HCT116 (cell line): ENCODE results near the gene VAPA. TPM values are rescaled to one million over a fixed set of nuclear protein-coding genes. Genes with fewer than 3 reads are reported as not detected.

ENCODE experiments used
- ATAC-seq: fragments of 200-7000 bp; cut with Tn5 transposase; 2 replicates; pipeline ENCODE4 v1.9.1; 2020; ENCODE audit warnings: mild to moderate bottlenecking, moderate library complexity
- BruUV-seq: library from RNA; stranded (reverse); fragments of 400-500 nt; replicated peaks from 2 replicates; lab custom pipeline; 2021; lab: Mats Ljungman, UMichigan
- CTCF ChIA-PET: fragments of 300-600 bp; sonication (Branson Sonifier 250); formaldehyde crosslinking; loops from one replicate; lab custom pipeline; 2021; ENCODE audit warnings: antibody characterized with exemption; lab: Charles Lee
- POLR2A ChIA-PET: fragments of 300-600, 350-600 bp; sonication (Branson Sonifier 250); formaldehyde crosslinking; loops from one replicate; lab custom pipeline; 2021; ENCODE audit warnings: antibody characterized with exemption; lab: Charles Lee
- RAD21 ChIA-PET, 2 experiments: fragments of 300-600 bp; sonication (Branson Sonifier 250); formaldehyde crosslinking; loops; one replicate each; lab custom pipeline; 2023; ENCODE audit warnings: low total read pairs in 2 of 2; ENCODE audit not compliant: uncharacterized antibody in 2 of 2, unreplicated experiment in 2 of 2, low non-redundant PET in 1 of 2; lab: Charles Lee
- DNase-seq: peaks from one replicate; pipeline ENCODE4 v3.0.0-alpha.2; 2010; ENCODE audit warnings: low read depth, low spot score
- H2AFZ ChIP-seq: fragments of 200-600 bp; shearing (Covaris generic), sonication (generic); 2 replicates; pipeline ENCODE4 v1.6.1; 2017; ENCODE audit warnings: low read depth, mixed run types, mixed read lengths, antibody characterized with exemption, low read length; ENCODE audit not compliant: poor library complexity, severe bottlenecking
- H3K27ac ChIP-seq: 2 replicates; pipeline ENCODE4 v1.5.1; 2012; ENCODE audit warnings: low read depth, low read length
- H3K27me3 ChIP-seq: fragments of 200-600 bp; sonication (generic); 2 replicates; pipeline ENCODE4 v1.6.1; 2016; ENCODE audit warnings: mixed run types, low read length, mixed read lengths; ENCODE audit not compliant: insufficient read depth
- H3K36me3 ChIP-seq, 2 experiments: fragments of 200-500 bp in 1 of 2; fragments of 200-600 bp in 1 of 2; sonication (Bioruptor generic) in 1 of 2; sonication (generic) in 1 of 2; 2 replicates each; pipeline versions ENCODE4 v1.5.1 to v1.6.1; 2014 to 2016; ENCODE audit warnings: low read length in 2 of 2, inconsistent platforms in 1 of 2, mixed read lengths in 1 of 2, mixed run types in 1 of 2; ENCODE audit not compliant: insufficient read depth in 2 of 2, control insufficient read depth in 1 of 2
- H3K4me1 ChIP-seq, 2 experiments: fragments of 200-600 bp in 1 of 2; sonication (generic) in 1 of 2; 2 replicates each; pipeline versions ENCODE4 v1.5.1 to v1.6.1; 2012 to 2017; ENCODE audit warnings: low read length in 2 of 2, inconsistent platforms in 1 of 2, mild to moderate bottlenecking in 1 of 2, mixed read lengths in 1 of 2, mixed run types in 1 of 2, moderate library complexity in 1 of 2; ENCODE audit not compliant: insufficient read depth in 2 of 2, control insufficient read depth in 1 of 2
- H3K4me2 ChIP-seq: fragments of 200-600 bp; sonication (generic); 2 replicates; pipeline ENCODE4 v1.6.1; 2017; ENCODE audit warnings: mixed run types, low read length, mixed read lengths
- H3K4me3 ChIP-seq, 2 experiments: fragments of 200-600 bp in 1 of 2; sonication (generic) in 1 of 2; replicated peaks in 1 of 2; 2 replicates each; pipeline ENCODE4 v1.5.1; 2011 to 2016; ENCODE audit warnings: low read length in 2 of 2, control low read depth in 1 of 2, low read depth in 1 of 2, mild to moderate bottlenecking in 1 of 2, mixed read lengths in 1 of 2, mixed run types in 1 of 2
- H3K79me2 ChIP-seq: fragments of 200-600 bp; sonication (generic); 2 replicates; pipeline ENCODE4 v1.6.1; 2017; ENCODE audit warnings: mild to moderate bottlenecking, mixed run types, low read length, moderate library complexity, mixed read lengths; ENCODE audit not compliant: insufficient read depth
- H3K9ac ChIP-seq: fragments of 200-600 bp; sonication (generic); 2 replicates; pipeline ENCODE4 v1.6.1; 2016; ENCODE audit warnings: low read length, mixed read lengths
- H3K9me2 ChIP-seq: fragments of 200-600 bp; sonication (generic), shearing (Covaris generic); 2 replicates; pipeline ENCODE4 v1.6.1; 2017; ENCODE audit warnings: mixed run types, mild to moderate bottlenecking, moderate library complexity; ENCODE audit not compliant: insufficient read depth
- H3K9me3 ChIP-seq, 2 experiments: fragments of 200-500 bp in 1 of 2; fragments of 200-600 bp in 1 of 2; sonication (Bioruptor generic) in 1 of 2; sonication (generic) in 1 of 2; 2 replicates each; pipeline ENCODE4 v1.6.1; 2014 to 2017; ENCODE audit warnings: low read length in 2 of 2, mixed read lengths in 2 of 2, inconsistent platforms in 1 of 2, low read depth in 1 of 2, mild to moderate bottlenecking in 1 of 2, mixed run types in 1 of 2, moderate library complexity in 1 of 2; ENCODE audit not compliant: control insufficient read depth in 1 of 2, insufficient read depth in 1 of 2
- H4K20me1 ChIP-seq: fragments of 200-600 bp; sonication (generic), shearing (Covaris generic); 2 replicates; pipeline ENCODE4 v1.6.1; 2017; ENCODE audit warnings: mixed run types, mild to moderate bottlenecking, moderate library complexity; ENCODE audit not compliant: insufficient read depth
- ATF3 ChIP-seq: IDR thresholded peaks from 2 replicates; pipeline ENCODE4 v1.6.1; 2012
- CBX3 ChIP-seq: IDR thresholded peaks from 2 replicates; pipeline ENCODE4 v1.6.1; 2012; ENCODE audit warnings: low read depth
- CTCF ChIP-seq, 3 experiments: fragments of 200-600 bp in 1 of 3; sonication (generic) in 1 of 3; IDR thresholded peaks in 2 of 3; conservative IDR thresholded peaks in 1 of 3; 2 replicates each; pipeline ENCODE4 v1.5.1; 2012 to 2017; ENCODE audit warnings: low read depth in 2 of 3, low read length in 2 of 3, antibody characterized with exemption in 1 of 3, borderline replicate concordance in 1 of 3, control low read depth in 1 of 3, mild to moderate bottlenecking in 1 of 3, mixed read lengths in 1 of 3, mixed run types in 1 of 3, moderate library complexity in 1 of 3; ENCODE audit not compliant: insufficient read depth in 1 of 3
- EGR1 ChIP-seq: IDR thresholded peaks from 2 replicates; pipeline ENCODE4 v1.6.1; 2012; ENCODE audit warnings: low read depth
- ELF1 ChIP-seq: IDR thresholded peaks from 2 replicates; pipeline ENCODE4 v1.6.1; 2012; ENCODE audit warnings: low read depth, borderline replicate concordance
- EZH2 ChIP-seq: fragments of 200-600 bp; sonication (generic); IDR thresholded peaks from 2 replicates; pipeline ENCODE4 v1.6.1; 2017; ENCODE audit warnings: antibody characterized with exemption, mixed run types
- FOSL1 ChIP-seq: IDR thresholded peaks from 2 replicates; pipeline ENCODE4 v1.6.1; 2012; ENCODE audit warnings: low read depth
- POLR2AphosphoS5 ChIP-seq: IDR thresholded peaks from 2 replicates; pipeline ENCODE4 v1.6.1; 2011; ENCODE audit warnings: mild to moderate bottlenecking, low read depth, low read length, moderate library complexity
- REST ChIP-seq: IDR thresholded peaks from 2 replicates; pipeline ENCODE4 v1.6.1; 2012; ENCODE audit warnings: low read depth
- SP1 ChIP-seq: IDR thresholded peaks from 2 replicates; pipeline ENCODE4 v1.6.1; 2012; ENCODE audit warnings: low read depth
- TCF7L2 ChIP-seq: IDR thresholded peaks from 2 replicates; pipeline ENCODE4 v1.7.0; 2011; ENCODE audit warnings: borderline replicate concordance, inconsistent platforms; ENCODE audit not compliant: insufficient read depth, insufficient read length; ENCODE audit errors: extremely low read depth
- ZBTB33 ChIP-seq: IDR thresholded peaks from 2 replicates; pipeline ENCODE4 v1.6.1; 2011; ENCODE audit warnings: mild to moderate bottlenecking, low read length, moderate library complexity; ENCODE audit not compliant: insufficient replicate concordance; ENCODE audit errors: extremely low read depth
- ZFX ChIP-seq: fragments of 450-650 bp; IDR thresholded peaks from 2 replicates; pipeline ENCODE4 v1.6.1; 2017
- intact Hi-C: fragments of 100-400 bp; cut with micrococcal nuclease; formaldehyde crosslinking; loops from 2 replicates; pipeline ENCODE4 v1.10.0; 2022
- total RNA-seq: library from RNA; stranded (reverse); gene quantifications from one replicate; pipeline ENCODE4 v1.2.1, GENCODE V29; 2021; ENCODE audit not compliant: unreplicated experiment

The VAPA gene
- total RNA-seq, 1 experiment from 2014 or later = 295 TPM

DNA sequence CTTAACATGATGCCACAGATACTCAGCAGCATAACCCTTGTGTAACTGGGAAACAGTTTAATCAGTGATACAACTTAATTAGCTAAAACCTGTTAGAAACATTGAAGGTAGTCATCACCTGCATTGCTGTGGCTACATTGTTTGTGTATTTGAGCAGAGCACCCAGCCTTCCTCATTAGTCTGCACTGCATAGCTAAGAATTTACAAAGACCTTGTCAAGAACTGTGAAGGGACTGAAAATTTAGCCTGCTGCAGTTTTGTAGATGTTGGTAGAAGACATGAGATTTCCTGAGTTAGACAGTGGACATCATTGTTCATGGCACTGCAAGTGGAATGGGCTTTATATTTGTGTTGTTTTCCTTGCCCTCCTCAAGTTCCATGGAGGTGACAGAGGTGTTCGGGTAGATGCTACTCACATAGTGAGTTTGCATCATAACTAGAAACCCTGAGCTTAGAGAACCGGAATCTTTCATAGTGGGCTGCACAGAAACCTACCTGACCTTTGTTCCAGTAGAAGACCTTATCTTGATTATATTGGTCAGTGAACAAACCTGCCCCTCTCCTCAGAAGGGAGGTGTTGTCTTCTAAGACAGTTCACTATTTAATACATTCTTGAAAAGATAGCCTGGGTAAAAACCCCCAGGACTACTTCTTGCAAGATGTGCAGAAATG, 12.5 kb downstream of the VAPA start:
- H3K36me3 ChIP-seq = no peaks in the 10 kb centered on the region
- no peak overlapping the region for H3K9ac ChIP-seq
- no peak overlapping the region for H2AFZ ChIP-seq
- no peaks in the 10 kb centered on the region for H3K9me3 ChIP-seq
- ATAC-seq (no peak), DNase-seq (no peak)
- intact Hi-C loops = no loop called here
- RAD21 ChIA-PET = no interaction called here
- H3K27me3 ChIP-seq = no peaks in the 10 kb centered on the region
- H3K4me2 ChIP-seq = no peak overlapping the region
- BruUV-seq = no TSS peak
- H3K4me3 ChIP-seq = no peak overlapping the region
- CTCF ChIA-PET = no interaction called here
- TF ChIP-seq FOSL1 (no peak), CBX3 (no peak), CTCF (IDR thresholded peaks at IDR 0.05 in 2 of 3, conservative IDR thresholded peaks at IDR 0.05 in 1 of 3; ENCODE audit: borderline replicate concordance in 1 of 3, insufficient read depth in 1 of 3, low read depth in 2 of 3, low read length in 2 of 3) (no peak), POLR2AphosphoS5 (no peak), SP1 (no peak), TCF7L2 (no peak), ZBTB33 (no peak), REST (no peak), EZH2 (no peak), ELF1 (no peak), EGR1 (no peak), ZFX (no peak), ATF3 (no peak)
- H3K4me1 ChIP-seq = peaks cover 0 to 45% of the 10 kb centered on the region in 2 experiments; a peak in 2 of 4 replicates
- no peaks in the 10 kb centered on the region for H3K9me2 ChIP-seq
- POLR2A ChIA-PET = no interaction called here
- H3K27ac ChIP-seq = no peak overlapping the region
- peaks cover 100% of the 10 kb centered on the region for H3K79me2 ChIP-seq
- H4K20me1 ChIP-seq = peaks cover 81% of the 10 kb centered on the region; the same call in 1 of the 2 replicates
